Right ventricle myocardium superior (tissue), 1 donor: Measurements from ENCODE around the gene NFATC1. TPM values are rescaled to one million over a fixed set of nuclear protein-coding genes. Genes with fewer than 3 reads are reported as not detected.
A peak's percentile ranks its signal among the peaks of the same experiment; 100 is the strongest.

ENCODE experiments used
- ATAC-seq: fragments of 200-7000 bp; cut with Tn5 transposase; one replicate; pipeline ENCODE4 v1.9.1; 2020; ENCODE audit warnings: mild to moderate bottlenecking; ENCODE audit not compliant: poor library complexity
- DNase-seq: peaks from one replicate; pipeline ENCODE4 v3.0.0-alpha.2; 2020
- intact Hi-C: fragments of 100-400 bp; cut with DNase I; formaldehyde crosslinking; loops from one replicate; pipeline ENCODE4 v1.11.2; 2022
- total RNA-seq: library from RNA; stranded (reverse); fragmentation: NEBNext Ultra II Directional; extraction: Animal tissue kit (Norgen Biotek cat#: 25700); gene quantifications from one replicate; pipeline ENCODE4 v1.2.1, GENCODE V29; 2021
- donor health status: DM: no; HTN: yes; CAD: no; lungs with severe emphysema.

Gene NFATC1
- total RNA-seq, 1 donor from 2014 or later, result 19.8 TPM

- ATAC-seq, result no peak
- intact Hi-C loops, result no loop called here
- no peak for DNase-seq
These were observed 163.7 kb downstream of the NFATC1 start for GRCh38 chr18:79559436-79559835.

- ATAC-seq (no peak), DNase-seq (no peak)
- intact Hi-C loops, result no loop called here
These were observed 164.5 kb downstream of the NFATC1 start for GRCh38 chr18:79560042-79560860.

GRCh38 chr18:79560861-79561210 lies 165.1 kb downstream of the NFATC1 start:
- intact Hi-C loops, result no loop called here
- DNase-seq (no peak), ATAC-seq (no peak)

GRCh38 chr18:79563949-79564348 lies 168.2 kb downstream of the NFATC1 start:
- intact Hi-C loops, result no loop called here
- ATAC-seq, result no peak
- DNase-seq, result no peak

- DNase-seq (no peak), ATAC-seq (no peak)
- intact Hi-C loops, result no loop called here
These were observed 168.7 kb downstream of the NFATC1 start for GRCh38 chr18:79564441-79564840.

GRCh38 chr18:79566771-79567431 lies 171.2 kb downstream of the NFATC1 start:
- peak; percentile 17 for DNase-seq
- intact Hi-C loops, result no loop called here
- no peak for ATAC-seq

GRCh38 chr18:79567481-79568147 lies 171.9 kb downstream of the NFATC1 start:
- intact Hi-C loops, result no loop called here
- DNase-seq, result peak; percentile 71
- ATAC-seq, result peak; percentile 85

GRCh38 chr18:79568543-79569205 lies 172.9 kb downstream of the NFATC1 start:
- DNase-seq, result no peak

GRCh38 chr18:79569720-79570119 lies 174.0 kb downstream of the NFATC1 start:
- intact Hi-C loops, result no loop called here
- DNase-seq (peak; percentile 36), ATAC-seq (no peak)

More at GRCh38 chr18:79568543-79569205, 172.9 kb downstream of the NFATC1 start:
- no peak for ATAC-seq
- intact Hi-C loops, result no loop called here

GRCh38 chr18:79570266-79571201 lies 174.8 kb downstream of the NFATC1 start:
- intact Hi-C loops, result no loop called here
- DNase-seq (peak; percentile 29), ATAC-seq (no peak)

- intact Hi-C loops, result no loop called here
- ATAC-seq, result no peak
- no peak for DNase-seq
These were observed 175.7 kb downstream of the NFATC1 start for GRCh38 chr18:79571211-79572092.

- ATAC-seq (no peak), DNase-seq (peak; percentile 47)
- intact Hi-C loops, result no loop called here
These were observed 176.5 kb downstream of the NFATC1 start for GRCh38 chr18:79572093-79572780.

GRCh38 chr18:79572848-79573451 lies 177.2 kb downstream of the NFATC1 start:
- intact Hi-C loops, result no loop called here
- no peak for ATAC-seq
- DNase-seq, result no peak

GRCh38 chr18:79573921-79574491 lies 178.3 kb downstream of the NFATC1 start:
- no peak for ATAC-seq
- intact Hi-C loops, result no loop called here
- DNase-seq, result peak; percentile 28

- ATAC-seq (no peak), DNase-seq (peak; percentile 36)
- intact Hi-C loops, result no loop called here
These were observed 179.3 kb downstream of the NFATC1 start for GRCh38 chr18:79574938-79575525.
